ENCODE data around the gene KHK.

DNA sequence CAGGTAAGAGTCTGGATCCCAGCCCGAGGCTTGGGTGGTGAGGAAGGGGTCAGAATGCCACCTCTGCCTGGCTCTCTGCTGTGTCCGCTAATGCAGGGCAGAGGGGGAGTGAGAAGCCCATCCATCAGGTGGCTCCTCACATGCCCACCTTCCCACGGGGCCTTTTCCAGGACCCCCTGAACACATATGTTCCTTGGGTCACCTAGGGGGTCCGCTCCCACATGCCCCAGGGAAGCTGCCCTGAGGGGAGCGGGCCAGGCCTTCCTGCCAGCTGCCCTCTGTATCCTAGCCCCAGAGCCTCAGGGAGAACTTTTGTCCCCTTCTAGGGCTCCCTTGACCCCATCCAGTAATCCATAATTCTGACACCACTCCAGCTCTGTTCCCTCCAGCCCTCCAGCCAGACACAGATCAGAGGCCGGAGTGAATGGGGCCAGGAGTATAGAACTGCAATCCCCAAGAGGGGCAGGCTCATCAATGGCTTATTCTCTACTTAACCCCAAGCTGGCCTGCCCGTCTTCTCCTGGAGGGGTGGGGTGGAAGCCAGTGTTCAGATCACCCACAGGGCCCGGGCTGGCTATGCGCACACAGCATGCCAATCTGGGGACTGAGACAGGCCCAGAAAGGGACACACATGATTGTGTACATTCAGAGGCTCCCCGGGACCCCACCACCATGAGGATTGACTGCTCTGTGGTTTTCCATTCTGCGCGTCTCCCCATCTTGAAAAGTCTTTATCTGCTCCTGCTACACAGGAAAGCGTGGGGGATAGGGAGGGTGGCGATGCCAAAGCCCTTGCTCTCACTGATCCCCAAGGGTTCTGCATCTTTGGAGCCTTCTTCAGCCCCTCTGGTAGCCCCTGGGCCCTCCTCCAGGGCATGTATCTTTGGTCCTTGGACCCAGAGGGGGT, 7.1 kb upstream of the KHK start:
- TF ChIP-seq, protein P1, sequence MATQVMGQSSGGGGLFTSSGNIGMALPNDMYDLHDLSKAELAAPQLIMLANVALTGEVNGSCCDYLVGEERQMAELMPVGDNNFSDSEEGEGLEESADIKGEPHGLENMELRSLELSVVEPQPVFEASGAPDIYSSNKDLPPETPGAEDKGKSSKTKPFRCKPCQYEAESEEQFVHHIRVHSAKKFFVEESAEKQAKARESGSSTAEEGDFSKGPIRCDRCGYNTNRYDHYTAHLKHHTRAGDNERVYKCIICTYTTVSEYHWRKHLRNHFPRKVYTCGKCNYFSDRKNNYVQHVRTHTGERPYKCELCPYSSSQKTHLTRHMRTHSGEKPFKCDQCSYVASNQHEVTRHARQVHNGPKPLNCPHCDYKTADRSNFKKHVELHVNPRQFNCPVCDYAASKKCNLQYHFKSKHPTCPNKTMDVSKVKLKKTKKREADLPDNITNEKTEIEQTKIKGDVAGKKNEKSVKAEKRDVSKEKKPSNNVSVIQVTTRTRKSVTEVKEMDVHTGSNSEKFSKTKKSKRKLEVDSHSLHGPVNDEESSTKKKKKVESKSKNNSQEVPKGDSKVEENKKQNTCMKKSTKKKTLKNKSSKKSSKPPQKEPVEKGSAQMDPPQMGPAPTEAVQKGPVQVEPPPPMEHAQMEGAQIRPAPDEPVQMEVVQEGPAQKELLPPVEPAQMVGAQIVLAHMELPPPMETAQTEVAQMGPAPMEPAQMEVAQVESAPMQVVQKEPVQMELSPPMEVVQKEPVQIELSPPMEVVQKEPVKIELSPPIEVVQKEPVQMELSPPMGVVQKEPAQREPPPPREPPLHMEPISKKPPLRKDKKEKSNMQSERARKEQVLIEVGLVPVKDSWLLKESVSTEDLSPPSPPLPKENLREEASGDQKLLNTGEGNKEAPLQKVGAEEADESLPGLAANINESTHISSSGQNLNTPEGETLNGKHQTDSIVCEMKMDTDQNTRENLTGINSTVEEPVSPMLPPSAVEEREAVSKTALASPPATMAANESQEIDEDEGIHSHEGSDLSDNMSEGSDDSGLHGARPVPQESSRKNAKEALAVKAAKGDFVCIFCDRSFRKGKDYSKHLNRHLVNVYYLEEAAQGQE (IDR thresholded peaks at IDR 0.05; ENCODE audit: low read depth) = no peak
- TF ChIP-seq CEBPB (IDR thresholded peaks at IDR 0.05) (no peak), NFIC (IDR thresholded peaks at IDR 0.05) (no peak), TEAD4 (IDR thresholded peaks at IDR 0.05) (no peak), RAD21 (IDR thresholded peaks at IDR 0.05; ENCODE audit: low read depth) (no peak), YY1 (IDR thresholded peaks at IDR 0.05; ENCODE audit: low read depth) (no peak), ZBTB7A (IDR thresholded peaks at IDR 0.05; ENCODE audit: low read depth) (no peak)
- TF ChIP-seq, protein P2, sequence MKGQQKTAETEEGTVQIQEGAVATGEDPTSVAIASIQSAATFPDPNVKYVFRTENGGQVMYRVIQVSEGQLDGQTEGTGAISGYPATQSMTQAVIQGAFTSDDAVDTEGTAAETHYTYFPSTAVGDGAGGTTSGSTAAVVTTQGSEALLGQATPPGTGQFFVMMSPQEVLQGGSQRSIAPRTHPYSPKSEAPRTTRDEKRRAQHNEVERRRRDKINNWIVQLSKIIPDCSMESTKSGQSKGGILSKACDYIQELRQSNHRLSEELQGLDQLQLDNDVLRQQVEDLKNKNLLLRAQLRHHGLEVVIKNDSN (IDR thresholded peaks at IDR 0.05) = no peak
- TF ChIP-seq, protein P3, sequence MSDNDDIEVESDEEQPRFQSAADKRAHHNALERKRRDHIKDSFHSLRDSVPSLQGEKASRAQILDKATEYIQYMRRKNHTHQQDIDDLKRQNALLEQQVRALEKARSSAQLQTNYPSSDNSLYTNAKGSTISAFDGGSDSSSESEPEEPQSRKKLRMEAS (IDR thresholded peaks at IDR 0.05) = no peak
